ENCODE data around the gene MAML3.

The MAML3 gene

GRCh38 chr4:140099983-140100382 is 54.0 kb downstream of the MAML3 start:
- DNase-seq (ENCODE audit: low read depth) = no peak

DNA sequence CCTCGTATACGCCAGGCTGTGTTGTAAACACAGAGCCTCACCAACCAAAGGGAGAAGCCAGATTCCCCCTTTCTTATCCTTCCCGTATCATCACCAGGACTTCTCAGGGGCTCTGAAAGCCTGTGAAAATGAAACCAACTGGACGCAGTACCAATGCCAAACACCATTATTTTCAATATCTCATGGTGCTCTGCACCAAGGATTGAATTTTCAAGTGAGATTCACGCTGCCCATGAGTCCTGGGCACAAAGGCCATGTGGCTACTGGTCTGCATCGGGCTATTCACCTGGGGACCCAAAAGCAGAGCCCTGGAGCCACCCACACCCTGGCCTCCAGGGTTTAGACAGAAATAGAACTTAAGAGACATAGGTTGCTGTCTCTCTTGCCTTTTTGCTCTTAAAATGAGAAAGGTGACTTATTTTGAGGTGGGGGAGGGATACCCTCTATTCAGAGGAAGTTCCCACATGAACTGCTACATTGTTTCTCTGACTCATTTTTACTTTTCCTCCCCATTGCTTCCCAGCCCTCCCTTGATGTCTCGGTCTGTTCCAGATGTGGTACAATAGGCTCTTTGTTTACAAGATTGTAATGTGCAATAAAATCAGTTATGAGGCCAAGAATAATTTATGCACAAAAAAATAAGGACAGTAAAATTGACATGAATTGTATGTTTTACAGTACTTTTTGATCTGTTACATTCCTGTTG is 55.4 kb downstream of the MAML3 start:
- DNase-seq (ENCODE audit: low read depth) = no peak

- DNase-seq (ENCODE audit: low read depth) = no peak
Measured at GRCh38 chr4:140097572-140097971, 56.4 kb downstream of the MAML3 start.

- DNase-seq (ENCODE audit: low read depth) = no peak
Measured at GRCh38 chr4:140096921-140097320, 57.1 kb downstream of the MAML3 start.

- DNase-seq (ENCODE audit: low read depth) = no peak
Measured at GRCh38 chr4:140096483-140096861, 57.5 kb downstream of the MAML3 start.

- no peak for DNase-seq (ENCODE audit: low read depth)
Measured at GRCh38 chr4:140095694-140096482, 58.1 kb downstream of the MAML3 start.

- DNase-seq (ENCODE audit: low read depth) = no peak
Measured at GRCh38 chr4:140094438-140095420, 59.3 kb downstream of the MAML3 start.

DNA sequence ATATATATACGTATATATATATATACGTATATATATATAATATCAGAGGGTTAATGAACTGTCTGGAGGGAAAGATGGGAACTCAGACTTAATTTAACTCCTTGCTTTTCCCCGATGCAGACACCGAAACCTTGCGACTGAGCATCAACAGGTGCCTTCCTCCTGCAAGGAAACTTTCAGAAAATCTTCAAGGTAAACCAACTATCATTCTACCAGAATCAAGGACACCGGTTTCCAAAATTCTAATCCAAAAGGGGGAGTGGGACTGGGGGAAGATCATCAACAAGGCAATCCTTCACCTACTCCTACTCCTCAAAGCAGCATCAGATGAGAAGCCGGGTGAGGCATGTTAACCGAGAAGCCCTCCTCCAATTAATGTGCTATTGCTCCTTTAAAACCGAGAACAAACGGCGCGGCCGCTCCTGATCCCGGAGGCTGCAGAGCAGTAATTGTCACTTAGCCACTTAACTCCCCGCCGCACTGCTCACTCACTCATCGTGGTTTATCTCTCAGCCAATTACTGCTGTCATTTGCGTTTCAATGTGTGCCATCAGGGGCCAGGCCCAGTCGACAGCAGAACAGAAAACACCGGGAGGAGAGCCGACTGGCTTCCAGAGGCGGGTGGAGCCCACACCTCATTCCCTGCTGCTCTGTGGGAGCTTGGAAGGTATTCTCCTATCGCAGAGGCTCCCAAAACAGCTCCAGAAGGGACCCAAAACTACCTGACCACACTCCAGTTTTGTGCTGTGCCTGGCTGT is 61.7 kb downstream of the MAML3 start:
- no peak for DNase-seq (ENCODE audit: low read depth)

GRCh38 chr4:140091305-140091704 is 62.7 kb downstream of the MAML3 start:
- no peak for DNase-seq (ENCODE audit: low read depth)

- DNase-seq (ENCODE audit: low read depth) = no peak
Measured at GRCh38 chr4:140090215-140090731, 63.7 kb downstream of the MAML3 start.

DNA sequence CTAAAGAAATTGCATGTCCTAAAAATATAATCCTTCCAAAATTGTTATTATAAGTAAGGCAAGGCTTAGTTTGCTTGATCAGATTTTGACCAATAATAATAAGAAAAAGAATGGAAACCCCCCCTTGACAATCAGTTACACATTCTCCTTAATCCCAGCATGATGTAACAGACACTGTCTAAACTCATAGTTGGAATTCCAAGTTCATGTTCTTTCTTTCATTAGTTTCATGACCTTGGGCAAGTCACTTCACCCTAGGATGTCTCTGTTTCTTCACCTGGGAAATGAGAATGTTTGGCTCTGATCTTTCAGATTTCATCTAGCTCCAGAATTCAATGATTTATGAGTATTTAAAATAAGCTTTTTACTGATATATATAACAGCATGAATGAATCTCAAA is 64.8 kb downstream of the MAML3 start:
- DNase-seq (ENCODE audit: low read depth) = no peak

DNA sequence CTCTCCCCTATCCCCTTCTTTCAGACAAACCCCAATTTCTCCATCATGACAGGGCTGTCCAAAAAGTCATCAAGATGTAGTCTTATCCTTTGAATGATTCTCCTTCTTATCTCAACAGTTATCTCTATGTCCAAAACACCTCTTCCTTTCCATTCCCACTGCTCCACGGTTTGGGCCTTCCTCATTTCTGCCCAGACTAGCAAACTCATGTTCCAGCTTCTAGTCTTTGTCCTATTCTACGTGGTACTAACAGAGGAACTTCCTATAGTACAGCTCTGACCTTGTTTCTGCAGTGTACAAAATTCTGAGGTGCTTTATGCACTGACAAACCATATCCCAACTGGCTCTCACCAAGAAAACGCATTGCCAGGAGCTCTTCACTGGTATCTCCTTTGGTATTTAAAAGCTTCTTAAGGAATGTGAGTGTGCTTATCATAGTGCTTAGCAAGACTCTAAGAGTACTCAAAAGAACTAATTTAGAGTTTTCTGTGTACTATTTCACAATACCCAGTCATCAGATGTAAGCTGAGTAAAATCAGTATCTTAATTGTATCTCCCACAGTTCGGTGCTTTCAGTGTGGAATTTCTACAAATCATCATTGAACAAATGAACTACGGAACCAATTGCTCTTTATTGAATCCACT is 65.5 kb downstream of the MAML3 start:
- no peak for DNase-seq (ENCODE audit: low read depth)

- no peak for DNase-seq (ENCODE audit: low read depth)
Measured at GRCh38 chr4:140085881-140086280, 68.1 kb downstream of the MAML3 start.

GRCh38 chr4:140085062-140085622 is 68.8 kb downstream of the MAML3 start:
- DNase-seq (ENCODE audit: low read depth) = no peak

- no peak for DNase-seq (ENCODE audit: low read depth)
Measured at GRCh38 chr4:140084385-140084784, 69.6 kb downstream of the MAML3 start.

DNA sequence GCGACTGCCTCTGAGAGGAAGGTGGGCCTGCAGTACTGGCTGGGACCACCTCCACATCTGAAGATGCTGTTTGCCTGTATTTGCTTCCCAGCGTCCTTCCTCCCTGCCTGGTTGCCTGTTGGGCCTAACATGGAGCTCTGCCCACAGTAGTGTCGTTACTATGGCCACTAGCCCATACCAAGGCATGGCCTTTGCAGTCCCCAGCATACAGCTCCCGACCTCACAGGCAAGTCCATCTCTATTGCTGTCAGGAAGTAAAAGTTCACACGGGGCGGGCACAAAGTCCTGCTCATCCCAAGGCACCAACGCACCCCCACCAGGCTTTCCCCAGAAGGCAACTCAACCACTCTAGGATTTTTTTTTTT is 71.6 kb downstream of the MAML3 start:
- no peak for DNase-seq (ENCODE audit: low read depth)

- no peak for DNase-seq (ENCODE audit: low read depth)
Measured at GRCh38 chr4:140081641-140082390, 72.2 kb downstream of the MAML3 start.

DNA sequence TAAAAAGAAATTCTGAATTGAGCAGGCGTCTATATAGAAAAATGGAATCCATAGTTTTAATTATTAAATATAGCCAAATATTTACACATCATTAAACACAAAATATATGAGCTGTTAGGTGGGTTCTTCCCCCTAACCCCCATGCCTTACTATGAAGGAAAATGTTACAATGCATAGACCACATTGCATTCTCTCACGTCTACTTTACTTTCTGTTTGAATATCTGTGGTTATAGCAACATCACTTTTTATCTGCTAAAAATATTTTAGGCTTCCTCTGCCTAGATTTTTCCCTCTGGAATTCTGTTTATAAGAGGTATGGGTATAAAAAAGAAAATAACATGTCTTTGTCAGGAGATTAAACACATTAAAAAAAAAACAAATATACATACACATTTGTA is 73.1 kb downstream of the MAML3 start:
- no peak for DNase-seq (ENCODE audit: low read depth)

GRCh38 chr4:140078366-140078765 is 75.6 kb downstream of the MAML3 start:
- no peak for DNase-seq (ENCODE audit: low read depth)

GRCh38 chr4:140076307-140076706 is 77.7 kb downstream of the MAML3 start:
- no peak for DNase-seq (ENCODE audit: low read depth)

Data from GM04503 (cell line).